Neural cell (in vitro differentiated cells): ENCODE data around the gene VAV3. TPM values are rescaled to one million over a fixed set of nuclear protein-coding genes. Genes with fewer than 3 reads are reported as not detected.

Experiments
- H2AFZ ChIP-seq: fragments of 200-600, 300-800 bp; sonication (generic), shearing (Covaris generic); 2 replicates; pipeline ENCODE4 v1.6.0; 2014; ENCODE audit warnings: low read depth, mild to moderate bottlenecking, antibody characterized with exemption, low read length, moderate library complexity
- H3F3A ChIP-seq: fragments of 200-600 bp; shearing (Covaris generic); 2 replicates; pipeline ENCODE4 v1.6.1; 2016; ENCODE audit warnings: mild to moderate bottlenecking, moderate library complexity, mixed read lengths, antibody characterized with exemption, low read length; ENCODE audit not compliant: insufficient read depth, poor library complexity, severe bottlenecking
- H3K27ac ChIP-seq: fragments of 200-600, 300-800 bp; sonication (generic), shearing (Covaris generic); 2 replicates; pipeline ENCODE4 v1.5.1; 2014; ENCODE audit warnings: mild to moderate bottlenecking, low read length, moderate library complexity
- H3K27me3 ChIP-seq: fragments of 300-800, 200-600 bp; sonication (generic), shearing (Covaris generic); 2 replicates; pipeline ENCODE4 v1.6.0; 2014; ENCODE audit warnings: mild to moderate bottlenecking, low read depth, low read length, moderate library complexity; ENCODE audit not compliant: insufficient read depth
- H3K36me3 ChIP-seq: fragments of 300-800, 200-600 bp; sonication (generic), shearing (Covaris generic); 2 replicates; pipeline ENCODE4 v1.5.1; 2014; ENCODE audit warnings: mild to moderate bottlenecking, antibody characterized with exemption, low read length, moderate library complexity; ENCODE audit not compliant: insufficient read depth
- H3K4me2 ChIP-seq: fragments of 300-800, 200-600 bp; sonication (generic), shearing (Covaris generic); 2 replicates; pipeline ENCODE4 v1.6.0; 2014; ENCODE audit warnings: mild to moderate bottlenecking, low read length
- H3K4me3 ChIP-seq: fragments of 300-800, 200-600 bp; sonication (generic), shearing (Covaris generic); 2 replicates; pipeline ENCODE4 v1.5.1; 2014; ENCODE audit warnings: mild to moderate bottlenecking, low read length, moderate library complexity
- H3K79me2 ChIP-seq: fragments of 200-600 bp; shearing (Covaris generic); replicated peaks from 2 replicates; pipeline ENCODE4 v1.6.0; 2014; ENCODE audit warnings: mild to moderate bottlenecking, low read length, moderate library complexity; ENCODE audit not compliant: insufficient read depth
- H3K9ac ChIP-seq: fragments of 300-800, 200-600 bp; sonication (generic), shearing (Covaris generic); 2 replicates; pipeline ENCODE4 v1.6.1; 2016; ENCODE audit warnings: mild to moderate bottlenecking, low read length, mixed read lengths
- H3K9me2 ChIP-seq: fragments of 200-600 bp; shearing (Covaris generic); 2 replicates; pipeline ENCODE4 v1.6.1; 2016; ENCODE audit warnings: mild to moderate bottlenecking, low read length, mixed read lengths; ENCODE audit not compliant: insufficient read depth
- H3K9me3 ChIP-seq: fragments of 200-600, 300-800 bp; sonication (generic), shearing (Covaris generic); 2 replicates; pipeline ENCODE4 v1.6.1; 2016; ENCODE audit warnings: mild to moderate bottlenecking, mixed run types, low read length, moderate library complexity, mixed read lengths
- H4K20me1 ChIP-seq: fragments of 200-600 bp; shearing (Covaris generic); 2 replicates; pipeline ENCODE4 v1.6.1; 2016; ENCODE audit warnings: mild to moderate bottlenecking, mixed run types; ENCODE audit not compliant: insufficient read depth
- EP300 ChIP-seq: fragments of 450-650 bp; conservative IDR thresholded peaks from 2 replicates; pipeline ENCODE4 v1.6.1; 2014; ENCODE audit warnings: antibody characterized with exemption, mild to moderate bottlenecking, moderate library complexity; ENCODE audit not compliant: poor library complexity, severe bottlenecking
- EZH2 ChIP-seq: fragments of 200-600, 300-800 bp; shearing (Covaris generic), sonication (generic); IDR thresholded peaks from 2 replicates; pipeline ENCODE4 v1.6.1; 2014; ENCODE audit warnings: antibody characterized with exemption, low read length, borderline replicate concordance, mild to moderate bottlenecking; ENCODE audit not compliant: insufficient read depth, poor library complexity, severe bottlenecking
- MXI1 ChIP-seq: fragments of 450-650 bp; conservative IDR thresholded peaks from 2 replicates; pipeline ENCODE4 v1.6.1; 2014; ENCODE audit warnings: antibody characterized with exemption, mild to moderate bottlenecking; ENCODE audit not compliant: poor library complexity, severe bottlenecking
- POLR2AphosphoS5 ChIP-seq: IDR thresholded peaks from 2 replicates; pipeline ENCODE4 v1.6.1; 2012
- RAD21 ChIP-seq: fragments of 450-650 bp; conservative IDR thresholded peaks from 2 replicates; pipeline ENCODE4 v1.6.1; 2014; ENCODE audit warnings: antibody characterized with exemption, mild to moderate bottlenecking, moderate library complexity
- SMC3 ChIP-seq: fragments of 450-650 bp; conservative IDR thresholded peaks from 2 replicates; pipeline ENCODE4 v1.6.1; 2014; ENCODE audit warnings: antibody characterized with exemption, mild to moderate bottlenecking, moderate library complexity; ENCODE audit not compliant: poor library complexity
- TAF1 ChIP-seq: IDR thresholded peaks from 2 replicates; pipeline ENCODE4 v1.6.1; 2012; ENCODE audit warnings: low read depth
- polyA plus RNA-seq: library from polyadenylated mRNA; depleted of rRNA; stranded (reverse); fragments of >200 nt; gene quantifications from 2 replicates; pipeline ENCODE4 v1.2.3, GENCODE V29; 2014
- TF ChIP-seq, protein P1 (sequence below): IDR thresholded peaks from 2 replicates; pipeline ENCODE4 v1.6.1; 2012; ENCODE audit warnings: borderline replicate concordance
- TF ChIP-seq, protein P2 (sequence below): fragments of 450-650 bp; IDR thresholded peaks from 2 replicates; pipeline ENCODE4 v1.5.1; 2014; ENCODE audit warnings: antibody characterized with exemption, mild to moderate bottlenecking, moderate library complexity; ENCODE audit not compliant: poor library complexity, severe bottlenecking

Gene VAV3
- polyA plus RNA-seq, 1 donor from 2014 or later, result 7.6 TPM

GRCh38 chr1:107727866-107728265 lies 237.1 kb downstream of the VAV3 start:
- Histone ChIP-seq H3K9me3 (no peaks in the 10 kb centered on the region), H3K79me2 (no peaks in the 10 kb centered on the region), H3F3A (no peaks in the 10 kb centered on the region), H3K27me3 (no peaks in the 10 kb centered on the region), H3K36me3 (no peaks in the 10 kb centered on the region), H3K27ac (no peak overlapping the region), H2AFZ (no peak overlapping the region), H3K4me2 (no peak overlapping the region), H3K9me2 (no peaks in the 10 kb centered on the region), H4K20me1 (no peaks in the 10 kb centered on the region), H3K4me3 (no peak overlapping the region), H3K9ac (no peak overlapping the region)
- no peak for TF ChIP-seq EP300
- TF ChIP-seq POLR2AphosphoS5, result no peak
- no peak for TF ChIP-seq TAF1
- TF ChIP-seq, protein P1, sequence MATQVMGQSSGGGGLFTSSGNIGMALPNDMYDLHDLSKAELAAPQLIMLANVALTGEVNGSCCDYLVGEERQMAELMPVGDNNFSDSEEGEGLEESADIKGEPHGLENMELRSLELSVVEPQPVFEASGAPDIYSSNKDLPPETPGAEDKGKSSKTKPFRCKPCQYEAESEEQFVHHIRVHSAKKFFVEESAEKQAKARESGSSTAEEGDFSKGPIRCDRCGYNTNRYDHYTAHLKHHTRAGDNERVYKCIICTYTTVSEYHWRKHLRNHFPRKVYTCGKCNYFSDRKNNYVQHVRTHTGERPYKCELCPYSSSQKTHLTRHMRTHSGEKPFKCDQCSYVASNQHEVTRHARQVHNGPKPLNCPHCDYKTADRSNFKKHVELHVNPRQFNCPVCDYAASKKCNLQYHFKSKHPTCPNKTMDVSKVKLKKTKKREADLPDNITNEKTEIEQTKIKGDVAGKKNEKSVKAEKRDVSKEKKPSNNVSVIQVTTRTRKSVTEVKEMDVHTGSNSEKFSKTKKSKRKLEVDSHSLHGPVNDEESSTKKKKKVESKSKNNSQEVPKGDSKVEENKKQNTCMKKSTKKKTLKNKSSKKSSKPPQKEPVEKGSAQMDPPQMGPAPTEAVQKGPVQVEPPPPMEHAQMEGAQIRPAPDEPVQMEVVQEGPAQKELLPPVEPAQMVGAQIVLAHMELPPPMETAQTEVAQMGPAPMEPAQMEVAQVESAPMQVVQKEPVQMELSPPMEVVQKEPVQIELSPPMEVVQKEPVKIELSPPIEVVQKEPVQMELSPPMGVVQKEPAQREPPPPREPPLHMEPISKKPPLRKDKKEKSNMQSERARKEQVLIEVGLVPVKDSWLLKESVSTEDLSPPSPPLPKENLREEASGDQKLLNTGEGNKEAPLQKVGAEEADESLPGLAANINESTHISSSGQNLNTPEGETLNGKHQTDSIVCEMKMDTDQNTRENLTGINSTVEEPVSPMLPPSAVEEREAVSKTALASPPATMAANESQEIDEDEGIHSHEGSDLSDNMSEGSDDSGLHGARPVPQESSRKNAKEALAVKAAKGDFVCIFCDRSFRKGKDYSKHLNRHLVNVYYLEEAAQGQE, result no peak
- no peak for TF ChIP-seq RAD21
- no peak for TF ChIP-seq SMC3
- TF ChIP-seq MXI1, result no peak
- TF ChIP-seq, protein P2, sequence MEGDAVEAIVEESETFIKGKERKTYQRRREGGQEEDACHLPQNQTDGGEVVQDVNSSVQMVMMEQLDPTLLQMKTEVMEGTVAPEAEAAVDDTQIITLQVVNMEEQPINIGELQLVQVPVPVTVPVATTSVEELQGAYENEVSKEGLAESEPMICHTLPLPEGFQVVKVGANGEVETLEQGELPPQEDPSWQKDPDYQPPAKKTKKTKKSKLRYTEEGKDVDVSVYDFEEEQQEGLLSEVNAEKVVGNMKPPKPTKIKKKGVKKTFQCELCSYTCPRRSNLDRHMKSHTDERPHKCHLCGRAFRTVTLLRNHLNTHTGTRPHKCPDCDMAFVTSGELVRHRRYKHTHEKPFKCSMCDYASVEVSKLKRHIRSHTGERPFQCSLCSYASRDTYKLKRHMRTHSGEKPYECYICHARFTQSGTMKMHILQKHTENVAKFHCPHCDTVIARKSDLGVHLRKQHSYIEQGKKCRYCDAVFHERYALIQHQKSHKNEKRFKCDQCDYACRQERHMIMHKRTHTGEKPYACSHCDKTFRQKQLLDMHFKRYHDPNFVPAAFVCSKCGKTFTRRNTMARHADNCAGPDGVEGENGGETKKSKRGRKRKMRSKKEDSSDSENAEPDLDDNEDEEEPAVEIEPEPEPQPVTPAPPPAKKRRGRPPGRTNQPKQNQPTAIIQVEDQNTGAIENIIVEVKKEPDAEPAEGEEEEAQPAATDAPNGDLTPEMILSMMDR, result no peak
- no peak for TF ChIP-seq EZH2

DNA sequence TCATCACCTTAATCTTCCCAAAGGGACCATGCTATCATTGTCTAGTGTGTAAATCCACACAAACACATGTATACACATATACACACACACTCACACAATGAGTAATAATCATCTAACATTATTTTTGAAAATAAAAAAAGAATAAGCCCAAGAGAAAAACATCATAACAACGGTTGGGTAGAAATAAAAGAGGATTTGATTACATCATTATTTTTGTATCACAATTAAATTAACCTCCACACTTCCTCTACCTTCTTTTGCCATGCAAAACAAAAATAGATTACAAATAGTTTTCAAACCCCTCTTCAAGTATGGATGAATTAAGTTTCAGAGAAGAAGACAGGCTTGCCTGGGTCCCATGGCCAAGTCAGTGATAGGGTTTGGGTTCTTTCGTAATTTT lies 238.1 kb downstream of the VAV3 start:
- H3K79me2 ChIP-seq, result no peaks in the 10 kb centered on the region
- H3K27ac ChIP-seq, result no peak overlapping the region
- H3K4me2 ChIP-seq, result no peak overlapping the region
- no peak for TF ChIP-seq MXI1
- no peaks in the 10 kb centered on the region for H3K9me2 ChIP-seq
- H3K9me3 ChIP-seq, result no peaks in the 10 kb centered on the region
- H3K4me3 ChIP-seq, result no peak overlapping the region
- H3K36me3 ChIP-seq, result no peaks in the 10 kb centered on the region
- H3F3A ChIP-seq, result no peaks in the 10 kb centered on the region
- no peaks in the 10 kb centered on the region for H3K27me3 ChIP-seq
- H4K20me1 ChIP-seq, result no peaks in the 10 kb centered on the region
- H3K9ac ChIP-seq, result no peak overlapping the region
- no peak overlapping the region for H2AFZ ChIP-seq

DNA sequence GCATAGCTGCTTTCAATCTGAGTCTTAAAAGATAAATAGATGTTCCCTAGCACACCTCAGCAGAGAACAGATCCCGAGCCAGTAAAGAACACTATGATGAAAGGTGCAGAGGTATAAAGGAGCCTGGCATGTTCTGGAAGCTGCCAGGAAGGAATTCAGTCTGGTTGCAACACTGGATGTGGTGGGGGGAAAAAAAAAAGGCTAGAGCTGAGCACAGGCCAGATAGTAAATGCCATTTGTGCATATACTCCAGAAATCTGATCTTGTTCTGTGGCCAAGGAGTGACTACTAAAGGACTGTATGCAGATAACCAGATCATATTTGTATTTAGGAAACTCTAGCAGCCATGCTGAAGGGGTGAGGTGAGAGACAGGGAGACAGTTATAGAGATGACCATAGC lies 240.3 kb downstream of the VAV3 start:
- Histone ChIP-seq H3K27me3 (no peaks in the 10 kb centered on the region), H3K9ac (no peak overlapping the region), H4K20me1 (no peaks in the 10 kb centered on the region), H3K4me3 (no peak overlapping the region), H3K36me3 (no peaks in the 10 kb centered on the region), H2AFZ (no peak overlapping the region), H3K9me3 (no peaks in the 10 kb centered on the region), H3K27ac (no peak overlapping the region), H3F3A (no peaks in the 10 kb centered on the region), H3K79me2 (no peaks in the 10 kb centered on the region), H3K4me2 (no peak overlapping the region), H3K9me2 (no peaks in the 10 kb centered on the region)
- TF ChIP-seq POLR2AphosphoS5 (no peak), SMC3 (no peak), EZH2 (no peak), MXI1 (no peak), TAF1 (no peak), EP300 (no peak), RAD21 (no peak)
- TF ChIP-seq, protein P1, result no peak
- TF ChIP-seq, protein P2, result no peak
